GM12801 (cell line): ENCODE measurements around the gene SGCA.

Experiments
- CTCF ChIP-seq: IDR thresholded peaks from one replicate; pipeline ENCODE4 v1.5.1; 2011; ENCODE audit warnings: control low read depth; ENCODE audit not compliant: insufficient read length; ENCODE audit errors: extremely low read depth

SGCA gene

GRCh38 chr17:50199803-50200456 lies 34.1 kb downstream of the SGCA start:
- no peak for TF ChIP-seq CTCF

GRCh38 chr17:50200457-50201275 lies 34.9 kb downstream of the SGCA start:
- TF ChIP-seq CTCF = no peak

GRCh38 chr17:50201276-50201854 lies 35.6 kb downstream of the SGCA start, which contains the start of gene COL1A1:
COL1A1 (minus strand) TSS chr17:50201631; CDS start chr17:50201513, 118 bp downstream.
- TF ChIP-seq CTCF = no peak

- TF ChIP-seq CTCF = no peak
Measured at GRCh38 chr17:50203086-50203485, 37.3 kb downstream of the SGCA start.

GRCh38 chr17:50203604-50204345 lies 38.0 kb downstream of the SGCA start:
- no peak for TF ChIP-seq CTCF

GRCh38 chr17:50204431-50204830 lies 38.6 kb downstream of the SGCA start:
- TF ChIP-seq CTCF = no peak
